ENCODE results near the gene IFNLR1.

Gene IFNLR1

DNA sequence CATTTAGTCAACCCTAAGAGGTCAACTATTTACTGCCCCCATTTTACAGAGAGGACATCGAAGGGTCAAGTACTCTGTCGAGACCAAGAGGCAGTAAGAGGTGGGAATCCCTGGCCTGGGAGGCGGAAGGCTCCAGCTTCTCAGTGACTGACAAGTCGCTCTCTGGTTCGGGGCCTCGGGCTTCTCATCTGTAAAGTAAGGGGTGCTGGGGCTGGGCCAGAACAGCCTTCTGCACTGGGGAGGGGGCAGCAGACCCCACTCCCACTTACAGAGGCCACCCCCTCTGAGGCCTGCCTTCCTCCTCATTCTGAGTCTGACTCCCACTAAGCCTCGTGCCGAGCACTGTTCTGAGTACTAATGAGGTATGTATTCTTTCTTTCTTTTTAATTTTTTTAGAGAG lies 17.0 kb upstream of the IFNLR1 start:
- ATAC-seq: no peak
- TF ChIP-seq CREB5 (CRISPR knock-in tag; IDR thresholded peaks at IDR 0.05; ENCODE audit: low read depth): no peak
- TF ChIP-seq ZFP3 (CRISPR knock-in tag; IDR thresholded peaks at IDR 0.05): no peak
- no peak for TF ChIP-seq OSR1 (CRISPR knock-in tag; IDR thresholded peaks at IDR 0.05)
- TF ChIP-seq BACH2 (CRISPR knock-in tag; IDR thresholded peaks at IDR 0.05; ENCODE audit: borderline replicate concordance): no peak
- TF ChIP-seq TSHZ2 (CRISPR knock-in tag; IDR thresholded peaks at IDR 0.05): no peak
- no peak for TF ChIP-seq TOX (CRISPR knock-in tag; IDR thresholded peaks at IDR 0.05; ENCODE audit: borderline replicate concordance)
- no peak for TF ChIP-seq CSRNP3 (CRISPR knock-in tag; IDR thresholded peaks at IDR 0.05)
- TF ChIP-seq SNAI2 (CRISPR knock-in tag; IDR thresholded peaks at IDR 0.05): no peak
- no peak for TF ChIP-seq ZFP30 (CRISPR knock-in tag; IDR thresholded peaks at IDR 0.05)
- TF ChIP-seq CSDC2 (CRISPR knock-in tag; IDR thresholded peaks at IDR 0.05): no peak
- no peak for TF ChIP-seq RARB (CRISPR knock-in tag; IDR thresholded peaks at IDR 0.05)
- TF ChIP-seq ESRRG (CRISPR knock-in tag; IDR thresholded peaks at IDR 0.05): no peak

DNA sequence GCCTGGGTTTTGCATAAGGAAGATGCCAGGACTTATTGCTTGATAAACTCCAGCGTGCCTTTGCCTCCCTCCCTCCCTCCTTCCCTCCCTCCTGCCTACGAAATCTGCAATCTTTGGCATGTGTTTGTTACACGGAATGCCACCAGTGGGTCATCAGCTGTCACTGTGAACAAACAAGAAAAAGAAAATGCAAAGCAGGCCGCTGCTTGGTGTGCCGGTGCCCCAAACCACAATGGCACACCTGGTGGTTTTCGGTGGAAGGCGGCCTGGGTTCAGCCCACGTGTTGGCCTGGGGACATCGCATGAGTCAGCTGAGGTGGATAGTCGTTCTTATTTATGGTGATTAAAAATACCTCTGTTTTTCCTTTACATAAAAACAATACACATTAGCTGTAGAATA lies 16.3 kb upstream of the IFNLR1 start:
- no peak for ATAC-seq
- no peak for TF ChIP-seq BACH2 (CRISPR knock-in tag; IDR thresholded peaks at IDR 0.05; ENCODE audit: borderline replicate concordance)
- no peak for TF ChIP-seq TSHZ2 (CRISPR knock-in tag; IDR thresholded peaks at IDR 0.05)
- TF ChIP-seq RARB (CRISPR knock-in tag; IDR thresholded peaks at IDR 0.05): no peak
- TF ChIP-seq ZFP30 (CRISPR knock-in tag; IDR thresholded peaks at IDR 0.05): no peak
- TF ChIP-seq ISL1 (CRISPR knock-in tag; IDR thresholded peaks at IDR 0.05): no peak
- no peak for TF ChIP-seq CSRNP3 (CRISPR knock-in tag; IDR thresholded peaks at IDR 0.05)
- no peak for TF ChIP-seq ARNTL (CRISPR knock-in tag; IDR thresholded peaks at IDR 0.05; ENCODE audit: borderline replicate concordance, low read depth)
- TF ChIP-seq ESRRG (CRISPR knock-in tag; IDR thresholded peaks at IDR 0.05): no peak
- no peak for TF ChIP-seq TOX (CRISPR knock-in tag; IDR thresholded peaks at IDR 0.05; ENCODE audit: borderline replicate concordance)
- no peak for TF ChIP-seq ZNF70 (CRISPR knock-in tag; IDR thresholded peaks at IDR 0.05)
- TF ChIP-seq SNAI2 (CRISPR knock-in tag; IDR thresholded peaks at IDR 0.05): no peak
- TF ChIP-seq ZNF8 (CRISPR knock-in tag; IDR thresholded peaks at IDR 0.05): no peak
- no peak for TF ChIP-seq TCF4 (CRISPR knock-in tag; IDR thresholded peaks at IDR 0.05; ENCODE audit: borderline replicate concordance)
- TF ChIP-seq, protein P1, sequence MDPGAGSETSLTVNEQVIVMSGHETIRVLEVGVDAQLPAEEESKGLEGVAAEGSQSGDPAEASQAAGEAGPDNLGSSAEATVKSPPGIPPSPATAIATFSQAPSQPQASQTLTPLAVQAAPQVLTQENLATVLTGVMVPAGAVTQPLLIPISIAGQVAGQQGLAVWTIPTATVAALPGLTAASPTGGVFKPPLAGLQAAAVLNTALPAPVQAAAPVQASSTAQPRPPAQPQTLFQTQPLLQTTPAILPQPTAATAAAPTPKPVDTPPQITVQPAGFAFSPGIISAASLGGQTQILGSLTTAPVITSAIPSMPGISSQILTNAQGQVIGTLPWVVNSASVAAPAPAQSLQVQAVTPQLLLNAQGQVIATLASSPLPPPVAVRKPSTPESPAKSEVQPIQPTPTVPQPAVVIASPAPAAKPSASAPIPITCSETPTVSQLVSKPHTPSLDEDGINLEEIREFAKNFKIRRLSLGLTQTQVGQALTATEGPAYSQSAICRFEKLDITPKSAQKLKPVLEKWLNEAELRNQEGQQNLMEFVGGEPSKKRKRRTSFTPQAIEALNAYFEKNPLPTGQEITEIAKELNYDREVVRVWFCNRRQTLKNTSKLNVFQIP (CRISPR knock-in tag; IDR thresholded peaks at IDR 0.05; ENCODE audit: borderline replicate concordance, low read depth): no peak
- TF ChIP-seq ZFP3 (CRISPR knock-in tag; IDR thresholded peaks at IDR 0.05): no peak

Data from SK-N-SH treated with all-trans-retinoic acid at 6 μM for 48 hours (cell line).